GM18861 (cell line): ENCODE measurements around the gene SLC35F1.

Experiments used
- ATAC-seq: cut with Tn5 transposase; IDR thresholded peaks from one replicate; pipeline ENCODE4 v1.9.1; 2021; ENCODE audit not compliant: unreplicated experiment

SLC35F1 gene

GRCh38 chr6:118306392-118307238, 399.6 kb downstream of the SLC35F1 start:
- no peak for ATAC-seq

GRCh38 chr6:118307581-118307980, 400.5 kb downstream of the SLC35F1 start:
- ATAC-seq = no peak

GRCh38 chr6:118309337-118310093, 402.5 kb downstream of the SLC35F1 start:
- ATAC-seq = no peak

- no peak for ATAC-seq
Measured at GRCh38 chr6:118313208-118313607, 406.1 kb downstream of the SLC35F1 start.

GRCh38 chr6:118313762-118314161, 406.7 kb downstream of the SLC35F1 start:
- no peak for ATAC-seq

- ATAC-seq = peak; percentile 59
Measured at GRCh38 chr6:118316796-118317384, 409.8 kb downstream of the SLC35F1 start.

GRCh38 chr6:118317581-118318563, 410.8 kb downstream of the SLC35F1 start:
- ATAC-seq = no peak

- ATAC-seq = no peak
Measured at GRCh38 chr6:118318648-118319047, 411.6 kb downstream of the SLC35F1 start.

- ATAC-seq = no peak
Measured at GRCh38 chr6:118319416-118319815, 412.4 kb downstream of the SLC35F1 start.

- no peak for ATAC-seq
Measured at GRCh38 chr6:118319894-118320649, 413.0 kb downstream of the SLC35F1 start.

- no peak for ATAC-seq
Measured at GRCh38 chr6:118320652-118321051, 413.6 kb downstream of the SLC35F1 start.

GRCh38 chr6:118324116-118324515, 417.1 kb downstream of the SLC35F1 start:
- no peak for ATAC-seq

GRCh38 chr6:118325220-118325860, 418.3 kb downstream of the SLC35F1 start:
- ATAC-seq = no peak

- no peak for ATAC-seq
Measured at GRCh38 chr6:118326712-118327111, 419.6 kb downstream of the SLC35F1 start.

- ATAC-seq = no peak
Measured at GRCh38 chr6:118327237-118327636, 420.2 kb downstream of the SLC35F1 start.

- no peak for ATAC-seq
Measured at GRCh38 chr6:118333772-118334171, 426.7 kb downstream of the SLC35F1 start.

GRCh38 chr6:118334634-118335033, 427.6 kb downstream of the SLC35F1 start:
- ATAC-seq = no peak

GRCh38 chr6:118335325-118335816, 428.3 kb downstream of the SLC35F1 start:
- no peak for ATAC-seq

GRCh38 chr6:118344014-118344670, 437.1 kb downstream of the SLC35F1 start:
- no peak for ATAC-seq
